Mucosa of rectum (tissue), 2 donors: ENCODE measurements around the gene RGS2.
A peak's percentile ranks its signal among the peaks of the same experiment; 100 is the strongest.

Experiments
- H3K27ac ChIP-seq, 2 donors: one replicate each; pipeline ENCODE4 v1.7.0; 2013; ENCODE audit warnings: inconsistent platforms in 2 of 2, low read depth in 2 of 2, low read length in 2 of 2
- H3K27me3 ChIP-seq, 2 donors: one replicate each; pipeline ENCODE4 v1.7.0; 2013; ENCODE audit warnings: low read length in 2 of 2; ENCODE audit not compliant: control insufficient read depth in 2 of 2, insufficient read depth in 2 of 2
- H3K36me3 ChIP-seq, 2 donors: one replicate each; pipeline ENCODE4 v1.7.0; 2013; ENCODE audit warnings: low read length in 2 of 2; ENCODE audit not compliant: control insufficient read depth in 2 of 2, insufficient read depth in 2 of 2
- H3K4me1 ChIP-seq, 2 donors: one replicate each; pipeline ENCODE4 v1.7.0; 2013; ENCODE audit warnings: low read length in 2 of 2, mild to moderate bottlenecking in 1 of 2; ENCODE audit not compliant: control insufficient read depth in 2 of 2, insufficient read depth in 2 of 2
- H3K4me3 ChIP-seq, 2 donors: one replicate each; pipeline ENCODE4 v1.7.0; 2013; ENCODE audit warnings: low read length in 2 of 2
- H3K9ac ChIP-seq, 2 donors: one replicate each; pipeline ENCODE4 v1.7.0; 2013; ENCODE audit warnings: low read length in 2 of 2, low read depth in 1 of 2, mild to moderate bottlenecking in 1 of 2
- H3K9me3 ChIP-seq, 2 donors: one replicate each; pipeline ENCODE4 v1.7.0; 2013; ENCODE audit warnings: low read length in 2 of 2; ENCODE audit not compliant: control insufficient read depth in 2 of 2
- donor health status: healthy.
- donor health status: Normal muscosa, but diverticular disease.

RGS2 gene, protein sequence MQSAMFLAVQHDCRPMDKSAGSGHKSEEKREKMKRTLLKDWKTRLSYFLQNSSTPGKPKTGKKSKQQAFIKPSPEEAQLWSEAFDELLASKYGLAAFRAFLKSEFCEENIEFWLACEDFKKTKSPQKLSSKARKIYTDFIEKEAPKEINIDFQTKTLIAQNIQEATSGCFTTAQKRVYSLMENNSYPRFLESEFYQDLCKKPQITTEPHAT

GRCh38 chr1:192808518-192809306, at the start of gene RGS2:
RGS2 (plus strand) TSS chr1:192809039; CDS start chr1:192809072, 33 bp downstream.
- peaks cover 10 to 11% of the 10 kb centered on the region in 2 donors for H3K36me3 ChIP-seq
- peak within 1 kb of the TSS; percentile 83 to 88 for H3K27ac ChIP-seq
- peak within 1 kb of the TSS; percentile 94 to 98 for H3K4me3 ChIP-seq
- peak within 1 kb of the TSS; percentile 82 to 93 for H3K9ac ChIP-seq
- no peaks in the 10 kb centered on the region for H3K9me3 ChIP-seq
- peaks cover 13 to 17% of the 10 kb centered on the region in 2 donors for H3K4me1 ChIP-seq
- peaks cover 0 to 2% of the 10 kb centered on the region in 2 donors for H3K27me3 ChIP-seq

GRCh38 chr1:192759104-192759503, 49.7 kb upstream of the RGS2 start:
- H3K9me3 ChIP-seq, result no peaks in the 10 kb centered on the region
- no peaks in the 10 kb centered on the region for H3K4me1 ChIP-seq
- H3K27me3 ChIP-seq, result no peaks in the 10 kb centered on the region
- no peak overlapping the region for H3K4me3 ChIP-seq
- H3K27ac ChIP-seq, result no peak overlapping the region
- H3K9ac ChIP-seq, result no peak overlapping the region
- H3K36me3 ChIP-seq, result no peaks in the 10 kb centered on the region

GRCh38 chr1:192762265-192762664, 46.6 kb upstream of the RGS2 start:
- H3K36me3 ChIP-seq, result no peaks in the 10 kb centered on the region
- no peaks in the 10 kb centered on the region for H3K9me3 ChIP-seq
- no peak overlapping the region for H3K4me3 ChIP-seq
- no peak overlapping the region for H3K27ac ChIP-seq
- H3K4me1 ChIP-seq, result no peaks in the 10 kb centered on the region
- H3K9ac ChIP-seq, result no peak overlapping the region
- no peaks in the 10 kb centered on the region for H3K27me3 ChIP-seq

- H3K9ac ChIP-seq, result no peak overlapping the region
- H3K36me3 ChIP-seq, result no peaks in the 10 kb centered on the region
- H3K4me1 ChIP-seq, result no peaks in the 10 kb centered on the region
- H3K27me3 ChIP-seq, result no peaks in the 10 kb centered on the region
- H3K4me3 ChIP-seq, result no peak overlapping the region
- H3K9me3 ChIP-seq, result no peaks in the 10 kb centered on the region
- H3K27ac ChIP-seq, result no peak overlapping the region
Measured at GRCh38 chr1:192763243-192763642, 45.6 kb upstream of the RGS2 start.

- Histone ChIP-seq H3K36me3 (no peaks in the 10 kb centered on the region), H3K27me3 (no peaks in the 10 kb centered on the region), H3K27ac (no peak overlapping the region), H3K4me1 (no peaks in the 10 kb centered on the region), H3K9ac (no peak overlapping the region), H3K9me3 (no peaks in the 10 kb centered on the region), H3K4me3 (no peak overlapping the region)
Measured at GRCh38 chr1:192763756-192764155, 45.1 kb upstream of the RGS2 start.

- Histone ChIP-seq H3K27ac (no peak overlapping the region), H3K9me3 (no peaks in the 10 kb centered on the region), H3K4me3 (no peak overlapping the region), H3K9ac (no peak overlapping the region), H3K4me1 (no peaks in the 10 kb centered on the region), H3K36me3 (no peaks in the 10 kb centered on the region), H3K27me3 (no peaks in the 10 kb centered on the region)
Measured at GRCh38 chr1:192764675-192765074, 44.2 kb upstream of the RGS2 start.

- H3K36me3 ChIP-seq, result no peaks in the 10 kb centered on the region
- H3K4me1 ChIP-seq, result no peaks in the 10 kb centered on the region
- no peaks in the 10 kb centered on the region for H3K27me3 ChIP-seq
- no peak overlapping the region for H3K9ac ChIP-seq
- no peak overlapping the region for H3K4me3 ChIP-seq
- H3K27ac ChIP-seq, result no peak overlapping the region
- H3K9me3 ChIP-seq, result no peaks in the 10 kb centered on the region
Measured at GRCh38 chr1:192766009-192766625, 42.7 kb upstream of the RGS2 start.

GRCh38 chr1:192766876-192767275, 42.0 kb upstream of the RGS2 start:
- no peak overlapping the region for H3K4me3 ChIP-seq
- H3K9me3 ChIP-seq, result no peaks in the 10 kb centered on the region
- H3K9ac ChIP-seq, result no peak overlapping the region
- H3K36me3 ChIP-seq, result no peaks in the 10 kb centered on the region
- no peaks in the 10 kb centered on the region for H3K27me3 ChIP-seq
- H3K4me1 ChIP-seq, result no peaks in the 10 kb centered on the region
- no peak overlapping the region for H3K27ac ChIP-seq

DNA sequence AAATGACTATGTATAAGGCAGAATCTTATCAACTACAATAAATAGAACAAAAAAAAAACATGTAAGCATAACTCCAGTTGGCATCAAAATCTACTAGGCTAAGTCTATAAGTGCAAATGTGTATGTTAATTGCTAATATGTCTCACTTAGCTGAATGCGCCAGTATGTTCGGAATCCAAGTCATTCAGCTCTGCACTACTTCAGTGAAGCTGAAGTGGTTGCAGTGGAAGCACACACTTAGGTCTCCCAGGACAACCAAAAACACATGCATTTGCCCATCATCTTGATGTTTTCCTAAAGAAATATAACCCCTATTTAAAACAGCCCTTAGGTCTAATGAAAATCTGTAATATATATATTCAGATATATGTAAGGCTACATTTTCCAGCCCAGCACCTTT, 41.0 kb upstream of the RGS2 start:
- H3K4me1 ChIP-seq, result no peaks in the 10 kb centered on the region
- no peak overlapping the region for H3K4me3 ChIP-seq
- no peak overlapping the region for H3K27ac ChIP-seq

GRCh38 chr1:192768463-192768862, 40.4 kb upstream of the RGS2 start:
- H3K4me1 ChIP-seq, result no peaks in the 10 kb centered on the region
- no peaks in the 10 kb centered on the region for H3K27me3 ChIP-seq
- no peaks in the 10 kb centered on the region for H3K36me3 ChIP-seq
- no peak overlapping the region for H3K4me3 ChIP-seq
- no peak overlapping the region for H3K27ac ChIP-seq
- no peak overlapping the region for H3K9ac ChIP-seq
- no peaks in the 10 kb centered on the region for H3K9me3 ChIP-seq

More for the DNA sequence above, 41.0 kb upstream of the RGS2 start:
- H3K36me3 ChIP-seq, result no peaks in the 10 kb centered on the region
- H3K27me3 ChIP-seq, result no peaks in the 10 kb centered on the region
- H3K9ac ChIP-seq, result no peak overlapping the region
- H3K9me3 ChIP-seq, result no peaks in the 10 kb centered on the region
